ENCODE measurements around the gene LRCH4.

LRCH4 gene

DNA sequence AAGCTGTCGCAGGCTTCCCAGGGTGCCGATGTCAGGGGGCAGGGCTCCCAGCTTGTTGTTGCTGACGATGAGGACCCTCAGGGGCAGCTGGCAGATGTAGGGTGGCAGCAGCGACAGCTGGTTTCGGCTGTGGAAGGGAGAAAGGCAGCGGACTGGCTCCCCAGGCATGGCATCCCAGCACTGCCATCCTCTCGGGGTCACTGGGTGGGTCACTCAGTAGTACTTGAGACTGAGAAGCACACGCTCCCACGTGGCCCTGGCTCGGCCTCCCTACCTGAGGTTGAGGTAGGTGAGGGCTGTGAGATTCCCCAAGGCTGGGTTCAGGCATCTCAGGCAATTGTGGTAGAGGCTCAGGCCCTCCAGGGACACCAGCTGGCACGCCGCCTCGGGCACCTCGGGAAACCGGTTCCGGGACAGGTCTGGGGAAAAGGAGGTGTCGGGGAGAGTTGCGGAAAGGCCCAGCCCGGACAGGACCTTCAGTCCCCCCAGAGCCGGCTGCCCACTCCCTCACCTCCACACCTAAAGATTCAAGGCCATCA, 3.8 kb downstream of the LRCH4 start:
- no peak for DNase-seq

GRCh38 chr7:100580466-100581283, 5.3 kb downstream of the LRCH4 start:
- no peak for DNase-seq

DNA sequence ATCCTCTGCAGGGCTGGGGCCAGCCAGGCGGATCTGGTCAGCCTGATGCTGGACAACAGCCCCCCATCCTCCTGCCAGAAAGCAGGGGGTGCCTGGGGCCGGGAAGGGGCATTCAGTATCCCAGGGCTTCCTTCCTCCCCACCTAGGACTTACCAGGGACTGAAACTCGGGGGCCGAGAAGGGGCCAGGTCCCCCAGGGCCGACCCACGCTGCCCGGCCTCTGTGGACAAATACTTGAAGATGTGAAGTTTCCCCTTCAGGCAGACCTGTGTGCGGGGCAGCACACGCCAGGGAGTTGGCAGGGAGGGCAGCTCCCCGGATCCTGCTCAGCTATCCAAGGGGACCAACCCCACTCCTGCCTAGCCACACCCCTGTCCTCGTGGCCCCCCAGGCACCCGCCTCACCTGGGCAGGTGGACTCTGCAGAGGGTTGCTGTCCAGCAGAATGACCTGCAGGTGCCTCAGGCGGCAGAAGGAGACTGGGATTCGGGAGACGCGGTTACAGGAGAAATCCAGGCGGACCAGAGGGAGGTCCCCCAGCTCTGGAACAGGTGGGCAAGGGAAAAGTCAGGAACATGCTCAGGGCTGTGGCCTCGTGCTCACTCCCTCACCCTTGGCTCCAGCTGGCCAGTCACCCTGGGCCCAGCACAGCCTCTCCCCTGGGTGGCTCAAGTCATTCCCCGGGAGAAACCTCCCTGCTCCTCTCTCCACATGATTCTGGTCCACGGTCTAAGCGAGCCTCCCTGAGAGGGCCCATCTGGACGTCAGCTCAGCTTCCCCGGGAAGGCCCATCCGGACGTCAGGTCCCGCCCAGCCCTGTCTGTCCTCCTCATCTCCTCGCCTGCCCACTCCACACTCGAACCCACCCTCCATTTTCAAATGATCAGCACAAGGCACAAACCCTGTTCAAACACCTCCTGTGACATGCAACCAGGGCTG, 7.4 kb downstream of the LRCH4 start:
- DNase-seq, result no peak

- no peak for DNase-seq
Observed at GRCh38 chr7:100577507-100577906, 8.4 kb downstream of the LRCH4 start.

- no peak for DNase-seq
Observed at GRCh38 chr7:100577103-100577502, 8.8 kb downstream of the LRCH4 start.

DNA sequence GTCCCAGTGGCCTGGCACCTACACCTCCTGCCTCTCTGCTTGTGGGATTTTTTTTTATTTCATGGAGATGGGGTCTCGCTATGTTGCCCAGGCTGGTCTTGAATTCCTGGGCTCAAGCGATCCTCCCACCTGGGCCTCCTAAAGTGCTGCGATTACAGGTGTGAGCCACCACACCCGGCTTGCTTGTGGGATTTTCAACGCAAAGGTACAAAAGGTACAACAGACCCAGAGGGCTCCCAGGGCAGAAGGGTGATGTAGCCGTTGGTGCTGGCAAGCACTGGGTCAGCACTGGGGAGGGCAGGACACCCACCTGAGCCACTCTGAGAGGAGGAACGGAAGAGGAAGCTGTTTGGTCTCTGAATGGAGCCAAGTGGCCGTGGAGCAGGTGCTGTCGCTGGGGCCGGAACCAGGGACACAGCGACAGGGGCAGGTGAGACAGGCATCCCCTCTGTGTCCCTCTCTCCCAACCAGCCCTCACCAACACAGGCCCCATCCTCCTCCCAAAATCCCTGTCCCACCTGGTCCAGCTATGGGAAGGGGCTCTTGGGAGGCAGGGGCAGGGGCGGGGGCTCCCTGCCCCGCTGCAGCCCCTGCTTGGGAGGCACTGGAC, 9.4 kb downstream of the LRCH4 start:
- DNase-seq, result no peak

- DNase-seq, result no peak
Observed at GRCh38 chr7:100575746-100576383, 10.1 kb downstream of the LRCH4 start.

GRCh38 chr7:100575206-100575631, 10.7 kb downstream of the LRCH4 start:
- no peak for DNase-seq

- no peak for DNase-seq
Observed at GRCh38 chr7:100574362-100575205, 11.3 kb downstream of the LRCH4 start.

DNA sequence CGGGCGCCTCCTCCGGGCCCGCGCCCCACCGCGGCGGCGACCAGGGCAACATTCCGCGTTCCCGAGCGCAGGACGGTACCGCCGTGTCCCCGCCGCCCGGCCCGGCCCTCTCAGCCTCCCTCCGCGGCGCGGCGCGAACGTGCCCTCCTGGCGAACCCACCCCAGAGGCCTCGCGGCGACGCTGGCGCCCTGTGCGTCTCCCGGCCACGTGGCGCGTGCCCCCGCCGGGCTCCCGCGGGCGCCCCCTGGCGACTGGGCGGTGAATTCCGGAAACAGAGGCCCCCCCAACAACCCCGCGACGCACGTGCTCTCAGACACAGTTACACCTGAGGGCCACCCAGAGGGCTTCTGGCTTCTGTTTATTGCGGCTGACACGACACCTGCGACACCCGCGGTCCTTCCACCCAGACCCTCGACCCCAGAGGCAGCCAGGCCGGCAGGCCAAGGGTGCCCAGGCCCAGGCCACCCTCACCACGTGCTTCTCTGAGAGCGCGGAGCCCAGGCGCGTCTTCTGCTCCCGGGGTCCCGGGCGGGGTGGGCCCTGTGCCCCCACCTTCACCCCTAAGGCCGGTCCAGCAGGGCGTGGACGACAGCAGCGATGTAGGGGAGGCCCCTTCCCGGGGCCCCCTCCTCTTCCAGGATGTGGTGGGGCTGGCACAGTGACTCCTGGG, 12.1 kb downstream of the LRCH4 start, which contains the start of gene SAP25:
SAP25 (minus strand) TSS at position 210 of the 671 bp plus-strand sequence; CDS start at position 52, 158 bp downstream.
- no peak for DNase-seq

DNA sequence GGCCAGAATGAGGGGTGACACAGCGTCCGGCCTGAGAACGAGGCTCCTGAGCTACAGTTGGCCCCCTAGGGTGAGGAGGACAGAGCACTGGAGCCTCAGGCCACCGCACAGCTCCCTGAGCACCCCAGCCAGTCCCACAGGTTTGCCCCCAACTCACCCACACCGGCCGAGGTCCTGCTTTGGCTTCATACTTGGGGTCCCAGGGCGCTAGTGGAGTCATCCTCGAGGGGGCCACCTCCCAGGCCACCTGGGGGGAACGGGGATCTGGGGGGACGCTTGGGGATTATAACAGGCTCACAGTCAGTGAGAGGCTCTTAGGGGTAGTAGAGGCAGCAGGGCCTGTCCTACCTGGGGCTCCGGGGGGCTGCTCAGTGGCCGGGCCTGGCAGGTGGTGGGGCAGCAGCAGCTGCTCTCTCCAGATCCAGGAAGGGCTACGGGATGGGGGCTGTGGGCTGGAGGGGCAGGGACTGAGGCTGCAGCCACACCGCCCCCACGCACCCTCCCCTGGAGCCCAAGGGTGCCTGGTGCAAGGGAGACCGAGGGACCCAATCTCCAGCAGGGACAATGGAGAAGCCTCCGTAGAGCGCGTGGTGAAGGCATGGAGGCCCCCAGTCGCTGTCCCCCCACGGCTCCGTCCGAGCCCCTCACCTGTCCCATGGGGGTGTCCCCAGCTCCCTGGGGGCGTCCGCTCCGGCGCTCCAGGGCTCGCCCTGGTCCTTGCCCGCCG, 12.8 kb downstream of the LRCH4 start:
- no peak for DNase-seq

DNA sequence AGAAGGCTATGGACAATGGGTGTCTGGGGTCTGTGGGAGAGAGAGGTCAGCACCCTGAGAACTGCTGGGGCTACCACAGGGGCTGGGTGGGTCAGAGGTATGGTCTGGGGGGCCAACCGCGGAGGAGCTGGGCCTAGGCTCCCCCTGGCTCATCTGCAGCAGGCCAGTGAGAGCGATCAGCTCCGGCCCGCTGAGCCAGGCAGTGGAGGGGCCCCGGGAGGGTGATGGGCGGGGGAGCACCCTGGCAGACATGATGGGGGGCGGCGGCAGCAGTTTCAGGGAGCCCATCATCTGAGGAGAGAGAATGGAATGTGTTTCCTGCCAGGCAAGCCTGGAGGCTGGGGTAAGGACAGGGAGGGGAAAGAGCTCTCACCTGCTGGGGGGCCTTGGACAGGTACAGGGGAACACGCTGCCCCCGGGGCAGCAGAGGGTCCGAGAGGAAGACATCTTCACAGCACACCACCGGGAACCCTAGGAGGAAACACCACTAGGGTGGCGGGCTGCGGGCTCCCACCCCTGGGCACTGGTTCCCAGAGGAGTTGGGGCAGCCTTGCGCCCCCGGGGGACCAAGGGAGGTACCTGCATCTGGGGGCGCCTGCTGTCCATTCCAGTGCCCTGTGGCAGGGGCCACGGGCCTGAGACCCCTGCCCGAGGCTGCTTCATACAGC, 13.5 kb downstream of the LRCH4 start:
- no peak for DNase-seq

DNA sequence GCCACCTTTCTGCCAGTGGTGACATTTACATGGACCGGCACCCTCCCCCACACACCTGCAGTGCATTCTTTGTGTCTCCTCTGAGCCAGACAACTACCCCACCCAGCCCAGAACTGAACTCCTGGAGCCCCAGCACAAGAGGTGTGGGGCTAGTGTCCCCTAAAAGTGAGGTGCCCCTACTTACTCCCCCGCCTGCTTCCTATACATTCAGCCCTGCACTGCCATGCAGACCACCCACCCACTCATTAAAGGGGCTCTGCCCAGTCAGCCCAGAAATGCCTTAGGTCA, 14.2 kb downstream of the LRCH4 start:
- no peak for DNase-seq

DNA sequence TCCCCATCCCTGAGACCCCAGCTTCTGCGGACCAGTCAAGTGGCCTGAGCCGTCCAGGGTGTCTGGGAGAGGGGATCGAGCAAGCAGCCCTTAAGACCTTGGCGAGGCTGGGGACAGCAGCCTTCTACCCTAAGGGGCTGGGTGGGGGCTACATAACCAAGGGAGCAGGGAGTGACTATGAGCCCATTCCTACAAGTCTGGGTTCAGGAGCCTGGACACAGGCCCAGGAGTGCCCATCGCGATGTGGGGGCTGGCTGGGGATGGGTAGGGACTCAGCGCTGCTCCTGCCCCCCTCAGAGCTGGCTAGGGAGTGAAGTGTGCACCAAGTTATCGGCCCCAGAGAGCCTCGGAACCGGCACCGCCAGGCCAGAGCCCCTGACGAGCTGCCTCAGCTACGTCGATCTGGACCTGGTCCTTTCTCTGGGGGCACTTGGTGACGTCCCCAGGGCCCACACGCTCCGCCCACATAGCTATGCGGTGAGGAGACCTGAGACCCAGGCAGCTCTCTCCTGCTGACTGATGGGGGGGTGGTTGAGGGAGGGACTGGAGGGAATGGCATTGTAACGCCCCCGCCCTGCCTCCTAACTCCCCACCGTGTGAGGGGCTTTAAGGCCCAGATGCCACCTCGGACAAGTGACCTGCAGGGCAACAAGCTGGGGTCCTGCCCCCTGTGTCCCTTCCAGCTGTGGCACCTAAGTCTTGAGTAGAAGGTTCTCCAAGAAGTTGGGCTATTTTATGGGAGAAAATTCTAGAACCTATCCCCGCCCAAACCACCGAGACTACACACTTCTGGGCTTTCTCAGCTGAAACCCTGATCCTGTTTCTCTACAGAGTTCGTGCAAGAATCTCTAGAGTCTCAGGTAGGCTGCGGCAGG, 14.7 kb downstream of the LRCH4 start:
- no peak for DNase-seq

- peak; percentile 41 for DNase-seq
Observed at GRCh38 chr7:100568896-100569844, 16.8 kb downstream of the LRCH4 start.

GRCh38 chr7:100568176-100568895, 17.6 kb downstream of the LRCH4 start:
- DNase-seq, result no peak

DNA sequence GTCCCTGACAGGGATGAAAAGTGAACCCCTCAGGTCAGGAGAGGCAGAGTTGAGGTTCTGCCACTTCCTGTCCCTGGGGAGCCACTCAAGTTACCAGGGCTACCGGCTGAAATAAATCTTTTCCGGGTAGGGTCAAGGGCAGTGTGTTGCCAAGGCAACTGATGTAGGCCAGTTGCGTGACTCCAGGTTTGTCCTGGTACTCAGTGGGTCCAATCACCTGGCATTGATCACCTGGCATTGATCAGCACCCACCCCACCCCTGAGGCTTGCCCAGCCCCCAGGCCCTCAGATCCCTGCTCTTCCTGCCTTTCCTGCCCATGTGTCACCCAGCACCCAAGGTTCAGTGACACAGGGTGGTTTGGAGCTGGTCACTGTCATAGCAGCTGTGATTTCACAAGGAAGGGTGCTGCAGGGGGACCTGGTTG, 18.2 kb downstream of the LRCH4 start:
- no peak for DNase-seq

Data from effector CD4-positive, alpha-beta T cell (primary cell).